ENCODE data around the gene MAFG.
A peak's percentile ranks its signal among the peaks of the same experiment; 100 is the strongest.
"Not testable (repeated sequence)": the region's sequence is repeated elsewhere in the genome, so short reads cannot be mapped to it uniquely, and the experiment has no call there.

MAFG gene

DNA sequence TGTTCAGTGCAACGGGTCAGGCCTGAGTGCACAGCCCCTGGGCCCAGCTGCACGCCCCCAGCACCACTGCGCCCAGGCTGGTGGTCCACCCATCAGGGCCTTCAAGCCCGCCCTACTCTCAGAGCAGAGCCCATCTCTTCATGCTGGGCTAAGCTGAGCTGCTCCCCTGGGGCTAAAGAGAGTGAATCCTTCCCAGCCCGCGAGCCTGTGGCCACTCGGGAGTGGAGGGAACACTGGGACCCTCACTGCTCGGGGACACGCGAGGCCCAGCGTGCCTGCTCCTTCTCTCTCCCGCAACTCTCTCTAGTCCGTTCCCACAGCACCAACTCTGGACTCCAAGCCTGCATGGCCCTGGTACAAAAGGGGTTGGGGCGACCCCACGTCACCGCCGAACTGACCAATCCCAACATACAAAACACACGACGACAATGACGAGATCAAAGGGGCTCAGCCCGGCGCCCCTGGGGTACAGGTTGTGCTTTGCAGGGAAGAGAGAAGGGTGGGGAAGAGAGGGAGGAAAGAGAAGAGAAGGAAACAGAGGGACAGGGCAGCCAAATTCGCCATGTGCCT, 5.5 kb downstream of the MAFG start:
- no peak for DNase-seq

DNA sequence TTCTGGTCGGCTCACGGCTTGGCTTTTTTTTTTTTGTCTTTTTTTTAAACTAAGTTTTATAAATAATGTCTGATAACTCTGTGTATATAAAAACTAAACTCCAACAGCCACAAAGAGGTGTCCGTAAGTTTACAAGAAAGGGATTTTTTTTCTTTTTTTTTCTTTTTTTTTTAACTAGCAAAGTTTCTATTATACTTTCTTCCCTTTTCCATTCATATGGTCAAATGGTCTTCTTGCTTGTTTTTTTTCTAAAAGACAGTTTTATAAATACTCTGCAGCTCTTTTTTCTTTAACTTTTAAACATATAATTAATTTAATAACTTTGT, 6.0 kb downstream of the MAFG start:
- no peak for DNase-seq

GRCh38 chr17:81920612-81921536, 6.7 kb downstream of the MAFG start:
- DNase-seq: no peak

DNA sequence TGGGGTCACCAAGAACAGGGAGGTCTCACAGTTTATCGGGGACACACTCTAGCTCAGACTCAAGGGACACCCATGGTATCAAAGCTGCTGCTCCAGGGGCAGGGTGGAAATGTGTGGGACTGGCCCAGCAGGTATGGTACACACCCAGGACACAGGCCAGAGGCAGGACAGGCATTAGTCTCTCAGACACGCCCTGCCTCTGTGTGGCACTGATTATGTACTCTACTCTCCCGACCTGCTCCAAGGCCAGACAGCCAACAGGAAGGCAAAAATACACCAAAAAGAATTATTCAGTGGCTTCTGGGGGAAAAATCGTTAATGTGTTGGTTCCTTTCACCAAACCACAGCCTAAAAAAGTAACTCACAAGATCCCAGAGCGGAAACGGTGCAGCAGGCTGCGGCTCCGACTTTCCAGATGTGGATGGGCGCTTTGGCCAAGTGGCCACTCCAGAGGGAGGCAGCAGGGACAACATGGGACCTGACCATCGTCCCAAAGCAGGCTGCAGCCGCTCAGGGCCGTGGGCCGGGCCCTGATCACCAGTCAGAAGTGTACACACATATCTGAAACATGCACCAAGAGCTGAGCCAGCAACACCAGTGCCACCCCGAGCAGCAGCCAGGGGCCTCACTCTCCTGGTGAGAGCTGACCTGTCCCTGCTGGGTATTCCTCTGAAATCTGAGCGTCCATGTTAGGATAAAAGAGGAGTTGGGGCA, 8.5 kb downstream of the MAFG start:
- no peak for DNase-seq

- not testable (repeated sequence) for DNase-seq
Measured at GRCh38 chr17:81918333-81918669, 9.2 kb downstream of the MAFG start.

GRCh38 chr17:81917565-81918332, 9.8 kb downstream of the MAFG start, which contains the start of gene SIRT7:
SIRT7 (minus strand) TSS chr17:81918176; CDS start chr17:81918131, 45 bp downstream.
- DNase-seq: no peak

- no peak for DNase-seq
Measured at GRCh38 chr17:81916234-81917001, 11.1 kb downstream of the MAFG start.

- no peak for DNase-seq
Measured at GRCh38 chr17:81915331-81915730, 12.2 kb downstream of the MAFG start.

DNA sequence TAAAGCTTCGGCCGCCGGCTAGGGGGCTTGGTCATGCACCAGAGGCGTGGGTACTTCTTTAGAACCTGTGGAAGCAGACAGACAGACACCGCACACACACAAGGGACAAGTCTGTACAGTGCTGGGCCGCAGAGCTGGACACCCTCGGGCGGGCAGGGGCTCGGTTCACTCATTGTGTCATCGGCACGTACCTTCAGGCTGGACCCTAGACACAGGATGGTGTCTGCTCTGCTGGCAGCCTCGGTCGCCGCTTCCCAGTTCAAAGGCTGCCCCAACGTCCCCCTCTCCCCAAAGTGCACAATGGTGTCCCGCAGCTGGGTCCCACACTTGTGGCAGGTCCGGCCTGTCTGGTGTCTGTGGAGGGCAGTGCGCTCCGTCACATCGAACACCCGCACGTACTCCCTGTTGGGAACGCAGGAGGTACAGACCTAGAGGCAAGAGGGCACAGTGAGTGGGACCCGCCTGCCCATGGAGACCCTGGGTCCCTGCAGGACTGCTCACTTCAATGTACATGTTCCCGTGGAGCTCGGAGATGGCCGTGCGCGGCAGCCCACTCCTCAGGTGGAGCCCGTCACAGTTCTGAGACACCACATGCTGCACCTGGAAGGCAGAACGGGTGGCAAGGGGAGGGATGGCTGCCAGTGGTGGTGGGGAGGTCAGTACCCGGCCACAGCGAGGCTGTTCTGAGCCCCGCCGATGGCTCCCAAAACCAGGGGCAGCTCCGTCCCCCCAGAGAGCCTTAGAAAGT, 13.3 kb downstream of the MAFG start:
- no peak for DNase-seq

DNA sequence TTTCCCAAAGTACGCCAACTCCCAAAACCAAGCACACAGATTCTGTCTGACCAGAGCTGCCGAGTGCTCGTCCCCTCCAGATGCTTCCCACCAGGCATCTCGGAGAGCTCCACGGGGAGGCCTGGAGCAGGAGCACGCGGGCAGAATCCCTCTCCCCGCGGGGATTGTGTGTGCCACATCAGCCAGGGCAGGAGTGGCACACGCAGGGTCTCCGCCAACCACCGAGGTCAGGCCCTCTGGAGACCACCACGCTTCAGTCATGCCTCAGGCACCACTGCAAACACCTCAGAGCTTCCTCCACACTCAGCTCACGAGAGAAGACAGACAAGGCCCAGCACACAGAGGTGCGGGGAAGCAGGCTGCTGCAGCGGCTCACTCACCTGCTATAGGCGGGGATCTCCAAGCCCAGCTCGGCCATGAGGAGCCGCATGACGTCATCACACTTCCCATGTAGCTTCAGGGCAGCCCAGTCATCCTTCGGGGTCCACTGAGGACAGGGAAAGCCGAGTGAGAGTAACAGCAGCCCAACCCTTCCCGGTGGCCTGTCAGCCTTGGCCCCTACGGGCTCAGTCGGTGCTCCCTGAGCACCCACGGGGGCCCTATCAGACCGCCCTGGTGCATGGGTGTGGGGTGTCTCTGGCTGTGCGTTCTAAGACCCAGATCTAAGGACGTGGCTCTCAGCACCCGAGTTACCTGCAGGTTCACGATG, 14.0 kb downstream of the MAFG start:
- DNase-seq: no peak

- DNase-seq: no peak
Measured at GRCh38 chr17:81912441-81913309, 14.9 kb downstream of the MAFG start.

- no peak for DNase-seq
Measured at GRCh38 chr17:81911969-81912368, 15.6 kb downstream of the MAFG start.

DNA sequence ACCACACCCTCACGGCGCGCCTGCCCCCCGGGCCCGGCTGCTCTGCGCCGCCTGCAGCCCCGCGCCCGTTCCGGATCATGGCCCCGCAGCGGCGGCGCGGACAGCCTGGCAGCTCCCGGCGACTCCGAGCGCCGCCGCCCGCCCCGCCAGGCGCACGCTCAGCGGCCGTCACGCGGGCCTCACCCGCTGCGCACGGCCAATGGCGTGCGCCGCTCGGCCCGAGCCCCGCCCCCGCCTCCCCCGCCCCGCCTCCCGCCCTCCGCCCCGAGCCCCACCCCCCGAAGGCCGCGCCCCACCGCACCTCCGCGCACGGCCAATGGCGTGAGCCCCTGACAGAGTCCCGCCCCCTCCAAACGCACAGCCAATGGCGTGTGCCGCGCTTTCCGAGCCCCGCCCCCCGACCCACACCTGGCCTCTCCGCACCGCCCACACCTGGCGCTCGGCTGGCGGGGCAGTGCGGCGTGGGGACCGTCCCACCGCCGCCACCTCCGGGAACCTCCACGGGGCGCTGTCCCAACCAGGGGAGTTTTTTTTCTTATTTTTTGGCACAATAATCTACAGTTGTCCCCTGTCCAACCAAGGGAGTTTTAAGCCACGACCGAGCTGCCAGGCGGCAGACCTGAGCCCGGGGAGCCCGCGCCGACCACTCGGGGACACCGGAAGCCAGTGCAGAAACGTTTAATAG, 16.1 kb downstream of the MAFG start, which contains the start of gene PCYT2:
Gene PCYT2, minus strand, starts transcription at position 123 of the 685 bp plus-strand sequence. Its CDS starts 44 bp downstream, at position 79.
- peak; percentile 42 for DNase-seq

DNA sequence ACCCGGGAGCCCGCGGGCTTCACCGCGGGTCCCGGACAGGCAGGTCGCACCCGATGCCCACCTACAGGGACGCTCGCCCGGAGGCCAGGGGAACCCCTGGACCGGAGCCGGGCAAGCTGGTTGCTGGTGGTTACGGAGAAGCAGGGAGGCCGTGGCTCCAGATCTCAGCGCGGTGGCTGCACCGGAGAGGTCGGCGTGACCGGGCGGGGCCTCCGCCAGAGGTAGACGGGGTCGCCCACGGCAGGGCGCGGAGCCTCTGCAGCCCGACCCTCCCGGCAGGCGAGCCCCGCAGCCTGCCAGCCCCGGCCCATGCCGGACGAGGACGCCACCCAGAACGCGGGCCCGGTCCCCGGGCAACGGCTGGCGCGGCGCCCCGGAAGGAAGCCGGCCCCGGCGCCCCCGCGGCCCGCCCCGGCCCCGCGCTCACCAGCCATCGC, 16.7 kb downstream of the MAFG start:
- no peak for DNase-seq

DNA sequence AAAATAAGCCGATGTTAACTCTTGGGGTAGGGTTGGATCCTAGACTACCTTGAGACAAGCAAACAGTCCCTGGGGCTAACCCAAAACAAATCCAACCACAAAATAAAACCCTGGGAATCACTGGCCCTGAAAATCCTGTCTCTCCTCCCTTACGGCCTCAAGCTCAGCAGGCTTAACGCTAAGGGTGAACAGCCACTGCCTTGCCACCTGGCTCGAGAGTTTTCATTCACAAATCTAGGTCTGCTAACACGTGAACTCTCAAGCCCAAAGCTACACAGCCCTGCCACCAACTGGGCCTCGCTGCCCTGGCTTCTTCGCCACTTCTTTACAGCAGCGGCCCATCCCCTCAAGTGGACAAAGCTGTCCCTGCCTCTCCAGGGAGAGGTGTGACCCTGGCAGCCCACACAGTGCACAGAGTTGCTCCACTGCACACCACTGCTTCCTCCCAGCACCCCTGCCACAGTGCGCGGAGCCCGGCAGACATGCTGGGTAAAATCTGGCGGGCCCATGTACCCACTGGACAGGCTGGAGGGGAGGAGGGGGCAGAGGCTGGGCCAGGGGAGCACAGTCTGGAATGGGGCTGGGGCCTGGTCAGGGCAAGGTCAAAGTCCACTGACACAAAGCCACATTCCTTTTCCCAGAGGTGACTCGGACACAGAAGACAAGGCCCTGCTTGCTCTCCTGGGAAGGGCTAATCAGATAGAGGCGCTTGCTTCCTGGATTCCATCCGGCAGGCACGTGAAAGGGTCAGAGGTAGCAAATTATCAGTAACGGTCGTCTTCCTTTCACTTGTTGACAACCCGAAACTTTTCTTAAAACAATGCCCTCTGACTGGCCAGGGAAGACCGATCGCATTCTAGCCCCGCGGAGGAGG, 17.3 kb downstream of the MAFG start:
- DNase-seq: no peak

DNA sequence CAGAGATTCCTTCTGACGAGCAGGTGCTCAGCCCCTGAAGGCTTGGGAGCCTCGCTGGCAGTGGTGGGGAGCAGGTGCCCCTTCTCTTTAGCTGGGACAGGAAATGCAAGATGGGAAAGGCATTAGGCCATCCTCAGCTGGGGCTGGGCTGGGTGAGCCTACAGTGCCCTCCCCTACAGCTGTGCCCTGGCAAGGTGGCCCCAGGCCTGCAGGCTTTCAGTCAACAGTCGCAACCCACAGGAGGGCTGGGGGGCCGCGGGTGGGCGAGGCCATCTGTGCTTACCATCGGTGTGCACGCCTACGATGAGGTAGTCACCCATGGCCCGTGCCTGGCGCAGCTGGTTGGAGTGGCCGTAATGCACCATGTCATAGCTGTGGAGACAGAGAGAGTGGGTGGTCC, 18.3 kb downstream of the MAFG start:
- DNase-seq: no peak

- no peak for DNase-seq
Measured at GRCh38 chr17:81908793-81909192, 18.7 kb downstream of the MAFG start.

Data from NCI-H2081 treated with DMSO at 0.1 percent for 48 hours (cell line).